HepG2 (cell line): ENCODE measurements around the gene EEIG1. TPM values are rescaled to one million over a fixed set of nuclear protein-coding genes. Genes with fewer than 3 reads are reported as not detected.

Source experiments
- ARID5B ChIP-seq: IDR thresholded peaks from 2 replicates; pipeline ENCODE4 v1.4.0; 2020; ENCODE audit warnings: mild to moderate bottlenecking, missing genetic modification reagents
- ATF1 ChIP-seq: IDR thresholded peaks from 2 replicates; pipeline ENCODE4 v1.6.1; 2016; ENCODE audit warnings: mild to moderate bottlenecking, control low read depth
- CREM ChIP-seq, 2 experiments: sonication (generic) in 1 of 2; formaldehyde crosslinking in 1 of 2; IDR thresholded peaks; 2 replicates each; pipeline versions ENCODE4 v1.4.0 to v1.6.1; 2016 to 2020; ENCODE audit warnings: antibody characterized with exemption in 1 of 2, mild to moderate bottlenecking in 1 of 2, missing genetic modification reagents in 1 of 2
- GTF3A ChIP-seq: sonication (generic); formaldehyde crosslinking; conservative IDR thresholded peaks from 2 replicates; pipeline ENCODE4 v1.4.0; 2020; ENCODE audit warnings: mild to moderate bottlenecking, missing genetic modification reagents
- KDM4B ChIP-seq: sonication (generic); formaldehyde crosslinking; IDR thresholded peaks from 2 replicates; pipeline ENCODE4 v1.4.0; 2020; ENCODE audit warnings: missing genetic modification reagents
- NR2F2 ChIP-seq: IDR thresholded peaks from 2 replicates; pipeline ENCODE4 v1.6.1; 2012; ENCODE audit warnings: low read depth, inconsistent platforms, borderline replicate concordance
- PREB ChIP-seq: sonication (generic); formaldehyde crosslinking; IDR thresholded peaks from 2 replicates; pipeline ENCODE4 v1.4.0; 2020; ENCODE audit warnings: missing genetic modification reagents
- SIN3A ChIP-seq: IDR thresholded peaks from 2 replicates; pipeline ENCODE4 v1.6.1; 2011; ENCODE audit warnings: low read depth, mild to moderate bottlenecking, control low read depth, low read length, borderline replicate concordance
- SOX6 ChIP-seq, 2 experiments: fragments of 450-650 bp in 1 of 2; sonication (generic) in 1 of 2; formaldehyde crosslinking in 1 of 2; IDR thresholded peaks; 2 replicates each; pipeline versions ENCODE4 v1.4.0 to v1.6.1; 2017 to 2020; ENCODE audit warnings: antibody characterized with exemption in 1 of 2, mild to moderate bottlenecking in 1 of 2, missing genetic modification reagents in 1 of 2
- TBX2 ChIP-seq: sonication (generic); formaldehyde crosslinking; IDR thresholded peaks from 2 replicates; pipeline ENCODE4 v1.5.0; 2020; ENCODE audit warnings: missing genetic modification reagents, mild to moderate bottlenecking, borderline replicate concordance
- THAP8 ChIP-seq: sonication (generic); formaldehyde crosslinking; IDR thresholded peaks from 2 replicates; pipeline ENCODE4 v1.5.1; 2020; ENCODE audit warnings: missing genetic modification reagents, mild to moderate bottlenecking, borderline replicate concordance
- ZHX2 ChIP-seq, 2 experiments: sonication (generic) in 1 of 2; formaldehyde crosslinking in 1 of 2; IDR thresholded peaks; 2 replicates each; pipeline versions ENCODE4 v1.6.1 to v1.9.0; 2014 to 2022; ENCODE audit warnings: antibody characterized with exemption in 1 of 2, borderline replicate concordance in 1 of 2, inconsistent platforms in 1 of 2, low read depth in 1 of 2, missing genetic modification reagents in 1 of 2
- ZNF143 ChIP-seq: sonication (generic); formaldehyde crosslinking; IDR thresholded peaks from 2 replicates; pipeline ENCODE4 v1.4.0; 2020; ENCODE audit warnings: missing genetic modification reagents
- ZNF589 ChIP-seq: sonication (generic); formaldehyde crosslinking; conservative IDR thresholded peaks from 2 replicates; pipeline ENCODE4 v1.8.0; 2022; ENCODE audit warnings: mild to moderate bottlenecking, moderate library complexity, missing genetic modification reagents
- polyA plus RNA-seq, 8 experiments: library from polyadenylated mRNA; depleted of rRNA in 3 of 8; stranded (reverse) in 7 of 8; unstranded in 1 of 8; fragments of >200 nt; fragmentation: Illumina TruSeq in 4 of 8; extraction: Trizol in 4 of 8; gene quantifications; 2 replicates each; pipeline versions ENCODE4 v1.2.1 to v1.2.3, GENCODE V29; 2011 to 2016; ENCODE audit warnings: low read depth in 4 of 8, missing spikeins in 1 of 8, mixed read lengths in 1 of 8; ENCODE audit not compliant: insufficient read depth in 1 of 8
- total RNA-seq, 5 experiments: library from RNA; depleted of rRNA; stranded (reverse); fragments of >200 nt; fragmentation: Illumina TruSeq; extraction: Trizol; gene quantifications; 2 replicates each; pipeline ENCODE4 v1.2.3, GENCODE V29; 2016; ENCODE audit warnings: low read depth in 1 of 5

EEIG1 gene
- total and polyA plus RNA-seq, 2 of the 13 experiments (the other 11 are each of a cell fraction or from before 2014, with no cell fraction given): 16.6 to 25.2 TPM

GRCh38 chr9:127937388-127938297, 43.1 kb downstream of the EEIG1 start, which contains the start of gene DPM2 (continued):
- TF ChIP-seq ZHX2 (IDR thresholded peaks at IDR 0.05; ENCODE audit: low read depth) (peak; percentile 50; the same call in 1 of the 2 replicates), ZHX2 (CRISPR knock-in tag; IDR thresholded peaks at IDR 0.05; ENCODE audit: borderline replicate concordance) (0 out of 2 replicates have a peak, but pooled peaks have one; percentile 42), ATF1 (CRISPR knock-in tag) (peak; percentile 58; the same call in 1 of the 2 replicates), CREM (IDR thresholded peaks at IDR 0.05) (peak; percentile 89), CREM (CRISPR knock-in tag; IDR thresholded peaks at IDR 0.05) (no peak), SOX6 (IDR thresholded peaks at IDR 0.05) (no peak), SOX6 (CRISPR knock-in tag; IDR thresholded peaks at IDR 0.05) (peak; percentile 43; the same call in 1 of the 2 replicates), SIN3A (peak; percentile 71; the same call in 1 of the 2 replicates), KDM4B (CRISPR knock-in tag) (no peak; the same call in 1 of the 2 replicates), NR2F2 (0 out of 2 replicates have a peak, but pooled peaks have one; percentile 21), ZNF589 (CRISPR knock-in tag) (no peak), TBX2 (CRISPR knock-in tag) (peak; percentile 14; the same call in 1 of the 2 replicates), GTF3A (CRISPR knock-in tag) (0 out of 2 replicates have a peak, but pooled peaks have one; percentile 53), PREB (CRISPR knock-in tag) (no peak), THAP8 (CRISPR knock-in tag) (0 out of 2 replicates have a peak, but pooled peaks have one; percentile 46), ARID5B (CRISPR knock-in tag) (peak; percentile 23; the same call in 1 of the 2 replicates), ZNF143 (peak; percentile 95)
